ENCODE measurements around the gene XBP1. TPM values are rescaled to one million over a fixed set of nuclear protein-coding genes. Genes with fewer than 3 reads are reported as not detected.
A peak's percentile ranks its signal among the peaks of the same experiment; 100 is the strongest.

Gene XBP1
- total and polyA plus RNA-seq, 10 of the 15 experiments (the other 5 are each of a cell fraction or from before 2014, with no cell fraction given): 44.5 to 313 (median 149) TPM

GRCh38 chr22:28798810-28799605 is 1.4 kb downstream of the XBP1 start (continued):
- no peak for TF ChIP-seq ZNF592 (IDR thresholded peaks at IDR 0.05)
- TF ChIP-seq YY1 (IDR thresholded peaks at IDR 0.05; ENCODE audit: low read depth, low read length): no peak
- no peak for TF ChIP-seq ZZZ3 (IDR thresholded peaks at IDR 0.05; ENCODE audit: control insufficient read depth, insufficient read length, low read depth)
- TF ChIP-seq RUNX3 (IDR thresholded peaks at IDR 0.05; ENCODE audit: low read length): peak; percentile 72
- peak in 1 of 2 experiments; percentile 63; a peak in 1 of 4 replicates for TF ChIP-seq CEBPB (IDR thresholded peaks at IDR 0.05; ENCODE audit: borderline replicate concordance in 1 of 2, low read depth in 2 of 2, low read length in 2 of 2)
- TF ChIP-seq, protein P1, sequence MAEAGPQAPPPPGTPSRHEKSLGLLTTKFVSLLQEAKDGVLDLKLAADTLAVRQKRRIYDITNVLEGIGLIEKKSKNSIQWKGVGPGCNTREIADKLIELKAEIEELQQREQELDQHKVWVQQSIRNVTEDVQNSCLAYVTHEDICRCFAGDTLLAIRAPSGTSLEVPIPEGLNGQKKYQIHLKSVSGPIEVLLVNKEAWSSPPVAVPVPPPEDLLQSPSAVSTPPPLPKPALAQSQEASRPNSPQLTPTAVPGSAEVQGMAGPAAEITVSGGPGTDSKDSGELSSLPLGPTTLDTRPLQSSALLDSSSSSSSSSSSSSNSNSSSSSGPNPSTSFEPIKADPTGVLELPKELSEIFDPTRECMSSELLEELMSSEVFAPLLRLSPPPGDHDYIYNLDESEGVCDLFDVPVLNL (IDR thresholded peaks at IDR 0.05; ENCODE audit: low read depth, low read length): no peak
- no peak for TF ChIP-seq SMC3 (IDR thresholded peaks at IDR 0.05; ENCODE audit: borderline replicate concordance, low read length)
- TF ChIP-seq NFXL1 (IDR thresholded peaks at IDR 0.05; ENCODE audit: borderline replicate concordance): no peak
- TF ChIP-seq ATF7 (IDR thresholded peaks at IDR 0.05; ENCODE audit: low read depth): peak; percentile 23; the same call in 1 of the 2 replicates
- TF ChIP-seq EED (IDR thresholded peaks at IDR 0.05; ENCODE audit: low read depth): no peak
- no peak for TF ChIP-seq ZNF687 (IDR thresholded peaks at IDR 0.05)
- TF ChIP-seq SMARCA5 (IDR thresholded peaks at IDR 0.05): no peak
- TF ChIP-seq ZBED1 (IDR thresholded peaks at IDR 0.05; ENCODE audit: borderline replicate concordance): 0 out of 2 replicates have a peak, but pooled peaks have one; percentile 26
- TF ChIP-seq NKRF (conservative IDR thresholded peaks at IDR 0.05): no peak
- no peak for TF ChIP-seq PAX5 (IDR thresholded peaks at IDR 0.05; ENCODE audit: borderline replicate concordance, low read depth, low read length)
- TF ChIP-seq, protein P2, sequence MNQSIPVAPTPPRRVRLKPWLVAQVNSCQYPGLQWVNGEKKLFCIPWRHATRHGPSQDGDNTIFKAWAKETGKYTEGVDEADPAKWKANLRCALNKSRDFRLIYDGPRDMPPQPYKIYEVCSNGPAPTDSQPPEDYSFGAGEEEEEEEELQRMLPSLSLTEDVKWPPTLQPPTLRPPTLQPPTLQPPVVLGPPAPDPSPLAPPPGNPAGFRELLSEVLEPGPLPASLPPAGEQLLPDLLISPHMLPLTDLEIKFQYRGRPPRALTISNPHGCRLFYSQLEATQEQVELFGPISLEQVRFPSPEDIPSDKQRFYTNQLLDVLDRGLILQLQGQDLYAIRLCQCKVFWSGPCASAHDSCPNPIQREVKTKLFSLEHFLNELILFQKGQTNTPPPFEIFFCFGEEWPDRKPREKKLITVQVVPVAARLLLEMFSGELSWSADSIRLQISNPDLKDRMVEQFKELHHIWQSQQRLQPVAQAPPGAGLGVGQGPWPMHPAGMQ (IDR thresholded peaks at IDR 0.05; ENCODE audit: borderline replicate concordance): no peak
- TF ChIP-seq MEF2B (IDR thresholded peaks at IDR 0.05; ENCODE audit: partially characterized antibody, poor library complexity, severe bottlenecking): no peak

Measured in GM12878 (cell line).